H1 (cell line): ENCODE results near the gene MYH16.

Experiments used
- BRCA1 ChIP-seq: IDR thresholded peaks from 2 replicates; pipeline ENCODE4 v1.6.1; 2012; ENCODE audit warnings: low read depth, low read length, improper control_type of control experiment
- EP300 ChIP-seq, 2 experiments: IDR thresholded peaks; 1 replicate in 1 of 2; 2 replicates in 1 of 2; pipeline ENCODE4 v1.6.1; 2011 to 2012; ENCODE audit warnings: low read depth in 2 of 2, low read length in 2 of 2, mild to moderate bottlenecking in 2 of 2, borderline replicate concordance in 1 of 2, inconsistent platforms in 1 of 2, moderate library complexity in 1 of 2
- EZH2 ChIP-seq: fragments of 200-600 bp; sonication (generic); IDR thresholded peaks from 2 replicates; pipeline ENCODE4 v1.7.1; 2012; ENCODE audit warnings: low read depth, mild to moderate bottlenecking, moderate library complexity, low read length, inconsistent platforms; ENCODE audit not compliant: severe bottlenecking
- POLR2A ChIP-seq, 2 experiments: IDR thresholded peaks; 1 replicate in 1 of 2; 2 replicates in 1 of 2; pipeline ENCODE4 v1.6.1; 2011; ENCODE audit warnings: low read depth in 2 of 2, low read length in 2 of 2, mild to moderate bottlenecking in 2 of 2; ENCODE audit errors: control extremely low read depth in 1 of 2
- YY1 ChIP-seq: IDR thresholded peaks from 2 replicates; pipeline ENCODE4 v1.6.1; 2011; ENCODE audit warnings: low read depth, mild to moderate bottlenecking, low read length
- TF ChIP-seq, protein P1 (sequence below), 3 experiments: IDR thresholded peaks; 1 replicate in 2 of 3; 2 replicates in 1 of 3; pipeline versions ENCODE4 v1.5.1 to v1.6.1; 2011; ENCODE audit warnings: low read length in 3 of 3, mild to moderate bottlenecking in 3 of 3, inconsistent platforms in 2 of 3, low read depth in 1 of 3, moderate library complexity in 1 of 3; ENCODE audit not compliant: insufficient read depth in 1 of 3; ENCODE audit errors: control extremely low read depth in 1 of 3
- TF ChIP-seq, protein P2 (sequence below): IDR thresholded peaks from 2 replicates; pipeline ENCODE4 v1.6.1; 2012; ENCODE audit warnings: inconsistent platforms

DNA sequence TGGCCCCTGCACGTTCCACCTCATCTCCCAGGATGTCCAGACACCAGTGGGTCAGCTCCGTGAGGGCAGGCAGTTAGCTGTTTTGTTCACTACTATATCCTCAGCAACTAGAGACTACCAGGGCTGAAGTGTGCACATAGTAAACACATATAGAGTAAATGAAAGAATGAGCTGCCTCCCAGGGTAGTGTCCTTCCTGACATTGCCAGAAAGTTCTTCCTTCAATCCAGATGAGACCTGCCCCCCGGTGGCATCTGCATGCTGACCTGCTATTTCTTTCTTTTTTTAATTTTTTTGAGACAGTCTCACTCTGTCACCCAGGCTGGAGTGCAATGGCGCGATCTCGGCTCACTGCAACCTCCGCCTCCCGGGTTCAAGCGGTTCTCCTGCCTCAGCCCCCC is 39.1 kb downstream of the MYH16 start:
- TF ChIP-seq, protein P1, sequence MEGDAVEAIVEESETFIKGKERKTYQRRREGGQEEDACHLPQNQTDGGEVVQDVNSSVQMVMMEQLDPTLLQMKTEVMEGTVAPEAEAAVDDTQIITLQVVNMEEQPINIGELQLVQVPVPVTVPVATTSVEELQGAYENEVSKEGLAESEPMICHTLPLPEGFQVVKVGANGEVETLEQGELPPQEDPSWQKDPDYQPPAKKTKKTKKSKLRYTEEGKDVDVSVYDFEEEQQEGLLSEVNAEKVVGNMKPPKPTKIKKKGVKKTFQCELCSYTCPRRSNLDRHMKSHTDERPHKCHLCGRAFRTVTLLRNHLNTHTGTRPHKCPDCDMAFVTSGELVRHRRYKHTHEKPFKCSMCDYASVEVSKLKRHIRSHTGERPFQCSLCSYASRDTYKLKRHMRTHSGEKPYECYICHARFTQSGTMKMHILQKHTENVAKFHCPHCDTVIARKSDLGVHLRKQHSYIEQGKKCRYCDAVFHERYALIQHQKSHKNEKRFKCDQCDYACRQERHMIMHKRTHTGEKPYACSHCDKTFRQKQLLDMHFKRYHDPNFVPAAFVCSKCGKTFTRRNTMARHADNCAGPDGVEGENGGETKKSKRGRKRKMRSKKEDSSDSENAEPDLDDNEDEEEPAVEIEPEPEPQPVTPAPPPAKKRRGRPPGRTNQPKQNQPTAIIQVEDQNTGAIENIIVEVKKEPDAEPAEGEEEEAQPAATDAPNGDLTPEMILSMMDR (IDR thresholded peaks at IDR 0.05; ENCODE audit: control extremely low read depth in 1 of 3, insufficient read depth in 1 of 3, low read depth in 1 of 3, low read length in 3 of 3) = no peak
- no peak for TF ChIP-seq POLR2A (IDR thresholded peaks at IDR 0.05; ENCODE audit: control extremely low read depth in 1 of 2, low read depth in 2 of 2, low read length in 2 of 2)
- TF ChIP-seq BRCA1 = no peak
- TF ChIP-seq, protein P2, sequence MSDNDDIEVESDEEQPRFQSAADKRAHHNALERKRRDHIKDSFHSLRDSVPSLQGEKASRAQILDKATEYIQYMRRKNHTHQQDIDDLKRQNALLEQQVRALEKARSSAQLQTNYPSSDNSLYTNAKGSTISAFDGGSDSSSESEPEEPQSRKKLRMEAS = no peak
- no peak for TF ChIP-seq EZH2
- no peak for TF ChIP-seq EP300 (IDR thresholded peaks at IDR 0.05; ENCODE audit: borderline replicate concordance in 1 of 2, low read depth in 2 of 2, low read length in 2 of 2)
- TF ChIP-seq YY1 = no peak
